ENCODE measurements around the gene PHACTR4. TPM values are rescaled to one million over a fixed set of nuclear protein-coding genes. Genes with fewer than 3 reads are reported as not detected.

PHACTR4 gene
- total and polyA plus RNA-seq, 9 of the 15 experiments (the other 6 are each of a cell fraction or from before 2014, with no cell fraction given) = 6.4 to 43.6 (median 14.2) TPM

GRCh38 chr1:28416509-28417194, 47.1 kb downstream of the PHACTR4 start (continued):
- TF ChIP-seq, protein P1, sequence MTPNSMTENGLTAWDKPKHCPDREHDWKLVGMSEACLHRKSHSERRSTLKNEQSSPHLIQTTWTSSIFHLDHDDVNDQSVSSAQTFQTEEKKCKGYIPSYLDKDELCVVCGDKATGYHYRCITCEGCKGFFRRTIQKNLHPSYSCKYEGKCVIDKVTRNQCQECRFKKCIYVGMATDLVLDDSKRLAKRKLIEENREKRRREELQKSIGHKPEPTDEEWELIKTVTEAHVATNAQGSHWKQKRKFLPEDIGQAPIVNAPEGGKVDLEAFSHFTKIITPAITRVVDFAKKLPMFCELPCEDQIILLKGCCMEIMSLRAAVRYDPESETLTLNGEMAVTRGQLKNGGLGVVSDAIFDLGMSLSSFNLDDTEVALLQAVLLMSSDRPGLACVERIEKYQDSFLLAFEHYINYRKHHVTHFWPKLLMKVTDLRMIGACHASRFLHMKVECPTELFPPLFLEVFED (CRISPR knock-in tag; conservative IDR thresholded peaks at IDR 0.05) = 0 out of 2 replicates have a peak, but pooled peaks have one; percentile 21
- TF ChIP-seq ZNF232 (CRISPR knock-in tag; IDR thresholded peaks at IDR 0.05) = no peak
- no peak for TF ChIP-seq ZNF197 (CRISPR knock-in tag; IDR thresholded peaks at IDR 0.05; ENCODE audit: low read depth)

- POLR2A ChIA-PET = interaction anchor here (0.6 to 1.8 kb wide), 7 partner anchors 11 to 231 kb away, joined by 3 to 10 read pairs (median 5); partner anchors contain the start of gene RNU11
- BruUV-seq (replicated peaks) = no TSS peak
- in situ Hi-C loops (cut with MboI) (no loop called here), intact Hi-C loops (cut with micrococcal nuclease) (no loop called here)
- FAIRE-seq (peak; percentile 55), ATAC-seq (peak; percentile 74), DNase-seq (ENCODE audit: extremely low read depth in 1 of 4, low spot score in 3 of 4) (peak in 2 of 4 experiments; percentile 39 to 69)
- Histone ChIP-seq H3K79me2 (ENCODE audit: control insufficient read depth, insufficient read depth, low read length) (peaks cover 37% of the 10 kb centered on the region), H3K36me3 (ENCODE audit: control insufficient read depth, insufficient read depth, low read length) (no peaks in the 10 kb centered on the region), H3K4me1 (replicated peaks in 1 of 2; ENCODE audit: control insufficient read depth in 2 of 2, insufficient read depth in 2 of 2, low read length in 2 of 2) (peaks cover 22 to 47% of the 10 kb centered on the region in 2 experiments), H3K9me1 (ENCODE audit: control insufficient read depth, insufficient read depth, low read length) (no peaks in the 10 kb centered on the region), H3K9me3 (replicated peaks; ENCODE audit: control insufficient read depth, insufficient read depth, low read depth, low read length) (no peaks in the 10 kb centered on the region), H2AFZ (ENCODE audit: low read depth, low read length) (no peak overlapping the region), H3K27me3 (ENCODE audit: control insufficient read depth in 2 of 2, insufficient read depth in 2 of 2, low read length in 2 of 2) (no peaks in the 10 kb centered on the region), H3K9ac (ENCODE audit: insufficient read depth in 1 of 2, low read depth in 2 of 2, low read length in 2 of 2) (peak overlapping the region; percentile 6 to 46; a peak in 2 of 4 replicates), H3K27ac (ENCODE audit: extremely low read depth, low read depth, low read length) (peak overlapping the region; percentile 18), H3K4me2 (ENCODE audit: insufficient read depth, low read length) (peak overlapping the region; percentile 76), H3K4me3 (0 out of 2 replicates have a peak overlapping the region, but pooled peaks have one; percentile 6), H4K20me1 (replicated peaks; ENCODE audit: control insufficient read depth, insufficient read depth, low read length) (0 out of 2 replicates have a peak, but pooled peaks cover 4% of the 10 kb centered on the region)
- CTCF ChIA-PET (ENCODE audit: low intra/inter-chr PET ratio) = no interaction called here
- WGBS (ENCODE audit: insufficient coverage, low coverage, missing lambda C conversion rate) = 5% methylated on average over 3 of the region's 3 CpGs
- peak in 1 of 2 experiments; percentile 22; a peak in 1 of 4 replicates for TF ChIP-seq ZNF318 (IDR thresholded peaks at IDR 0.05; ENCODE audit: borderline replicate concordance in 1 of 2, low read depth in 1 of 2)
- TF ChIP-seq SPI1 (IDR thresholded peaks at IDR 0.05; ENCODE audit: borderline replicate concordance, low read depth, low read length) = no peak
- TF ChIP-seq KLF6 (CRISPR knock-in tag; IDR thresholded peaks at IDR 0.05; ENCODE audit: borderline replicate concordance) = peak; percentile 18; the same call in 1 of the 2 replicates
- TF ChIP-seq FOS (IDR thresholded peaks at IDR 0.05; ENCODE audit: extremely low read depth, insufficient read length) = no peak
- no peak for TF ChIP-seq WHSC1 (IDR thresholded peaks at IDR 0.05; ENCODE audit: low read length)
- TF ChIP-seq NR2F6 (CRISPR knock-in tag; IDR thresholded peaks at IDR 0.05) = no peak
- peak; percentile 95 for TF ChIP-seq MEIS2 (IDR thresholded peaks at IDR 0.05; ENCODE audit: partially characterized antibody)
Measured at GRCh38 chr1:28417441-28417922, 47.9 kb downstream of the PHACTR4 start.

Measured in K562 (cell line).